SK-N-DZ (cell line): ENCODE measurements around the gene BPGM. TPM values are rescaled to one million over a fixed set of nuclear protein-coding genes. Genes with fewer than 3 reads are reported as not detected.

Experiments used
- DNase-seq: peaks from one replicate; pipeline ENCODE4 v3.0.0-alpha.2; 2015; ENCODE audit warnings: low spot score
- polyA plus RNA-seq, 2 experiments: library from polyadenylated mRNA; depleted of rRNA; stranded (reverse); fragments of >200 nt; gene quantifications; 2 replicates each; pipeline ENCODE4 v1.2.3, GENCODE V29; 2014

Gene BPGM
- polyA plus RNA-seq (2014; cell fraction: cytosol; rRNA removed): 23.5 and 26.7 TPM in 2 replicates
- polyA plus RNA-seq (2014; cell fraction: nucleus; rRNA removed): 9.0 and 14.4 TPM in 2 replicates

GRCh38 chr7:134646425-134647305, at the start of gene BPGM:
BPGM (plus strand) TSS chr7:134646853; CDS start chr7:134661508, 14,655 bp downstream.
- peak; percentile 100 for DNase-seq

GRCh38 chr7:134599371-134599770, 47.3 kb upstream of the BPGM start:
- peak; percentile 56 for DNase-seq

DNA sequence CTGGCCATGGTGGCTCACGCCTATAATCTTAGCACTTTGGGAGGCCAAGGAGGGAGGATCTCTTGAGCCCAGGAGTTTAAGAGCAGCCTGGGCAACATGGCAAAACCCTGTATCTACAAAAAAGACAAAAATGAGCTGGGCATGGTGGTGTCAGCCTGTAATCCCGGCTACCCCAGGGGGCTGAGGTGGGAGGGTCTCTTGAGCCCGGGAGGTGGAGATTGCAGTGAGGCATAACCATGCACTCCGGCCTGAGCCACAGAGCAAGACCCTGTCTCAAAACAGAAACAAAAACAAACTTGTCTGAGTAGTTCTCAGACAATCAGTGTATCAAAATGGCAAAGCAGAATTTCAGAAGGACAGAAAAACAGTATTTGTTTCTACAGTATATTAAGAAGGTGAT, 45.2 kb upstream of the BPGM start:
- DNase-seq: no peak

DNA sequence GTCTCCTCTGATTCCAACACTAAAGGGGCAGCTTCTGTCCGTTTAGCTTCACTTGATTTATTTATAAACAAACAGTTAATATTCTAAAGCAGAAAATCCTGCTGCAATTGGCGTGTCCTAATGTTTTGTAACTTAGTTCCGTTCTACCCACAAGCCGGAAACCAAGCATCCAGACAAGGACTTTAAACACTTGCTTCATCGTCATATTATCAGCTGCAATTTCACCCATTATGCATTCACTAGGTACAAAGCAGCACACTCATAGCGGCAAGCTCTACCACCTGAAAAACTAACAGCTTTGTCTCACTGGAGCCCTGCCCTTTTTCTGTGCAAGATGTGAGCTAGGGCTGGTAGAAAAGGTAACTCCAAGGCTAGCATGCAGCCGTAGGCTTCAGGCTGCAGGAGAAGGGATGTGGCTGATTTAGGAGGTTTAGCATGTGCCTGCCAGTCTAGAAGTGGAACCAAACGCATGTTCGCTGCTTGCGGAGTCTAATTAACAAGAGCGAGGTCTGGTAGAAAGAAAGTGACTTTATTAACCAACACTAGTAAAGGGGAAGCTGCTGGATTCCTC, 43.7 kb upstream of the BPGM start:
- no peak for DNase-seq

GRCh38 chr7:134605978-134606923, 40.4 kb upstream of the BPGM start:
- DNase-seq: peak; percentile 53

DNA sequence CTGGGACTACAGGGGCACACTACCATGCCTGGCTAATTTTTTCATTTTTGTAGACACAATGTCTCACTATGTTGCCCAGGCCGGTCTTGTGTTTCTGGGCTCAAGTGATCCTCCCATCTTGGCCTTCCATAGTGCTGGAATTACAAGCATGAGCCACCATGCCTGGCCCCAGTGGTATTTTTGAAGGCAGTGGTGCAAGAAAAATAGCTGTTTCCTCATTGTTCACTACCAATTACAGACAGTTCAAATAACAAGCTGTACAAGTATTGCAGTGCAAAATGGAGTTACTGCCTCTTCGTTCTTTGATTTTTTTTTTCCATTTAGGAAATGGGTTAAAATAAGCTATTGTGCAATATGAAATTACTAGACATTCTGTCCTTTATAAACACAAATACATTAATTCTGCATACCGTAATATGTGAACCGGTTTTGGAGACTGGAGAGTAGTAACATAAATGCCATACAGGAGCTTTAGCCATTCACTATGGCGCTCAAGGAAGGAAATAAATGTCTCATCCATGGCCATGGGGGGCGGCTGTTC, 35.0 kb upstream of the BPGM start:
- no peak for DNase-seq

GRCh38 chr7:134612197-134612596, 34.5 kb upstream of the BPGM start:
- no peak for DNase-seq

GRCh38 chr7:134613623-134614347, 32.9 kb upstream of the BPGM start:
- DNase-seq: no peak

DNA sequence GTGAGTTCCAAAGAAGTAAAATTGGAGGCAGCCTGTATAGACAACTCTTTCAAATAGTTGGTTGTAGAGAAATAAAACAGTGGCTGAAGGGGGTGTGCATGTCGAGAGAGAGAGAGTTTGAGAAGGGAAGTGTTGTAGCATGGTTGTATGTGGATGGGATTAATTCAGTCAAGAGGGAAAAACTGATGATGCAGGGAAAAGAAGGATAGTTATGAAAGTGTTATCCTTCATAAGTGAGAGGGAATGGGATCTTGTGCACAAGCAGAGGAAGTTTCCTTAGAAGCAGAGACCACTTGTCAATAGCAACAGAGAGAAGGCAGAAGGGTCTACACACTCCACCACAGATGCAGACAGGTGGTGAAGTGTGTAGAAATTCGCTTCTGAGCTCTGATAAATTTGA, 30.0 kb upstream of the BPGM start:
- no peak for DNase-seq

DNA sequence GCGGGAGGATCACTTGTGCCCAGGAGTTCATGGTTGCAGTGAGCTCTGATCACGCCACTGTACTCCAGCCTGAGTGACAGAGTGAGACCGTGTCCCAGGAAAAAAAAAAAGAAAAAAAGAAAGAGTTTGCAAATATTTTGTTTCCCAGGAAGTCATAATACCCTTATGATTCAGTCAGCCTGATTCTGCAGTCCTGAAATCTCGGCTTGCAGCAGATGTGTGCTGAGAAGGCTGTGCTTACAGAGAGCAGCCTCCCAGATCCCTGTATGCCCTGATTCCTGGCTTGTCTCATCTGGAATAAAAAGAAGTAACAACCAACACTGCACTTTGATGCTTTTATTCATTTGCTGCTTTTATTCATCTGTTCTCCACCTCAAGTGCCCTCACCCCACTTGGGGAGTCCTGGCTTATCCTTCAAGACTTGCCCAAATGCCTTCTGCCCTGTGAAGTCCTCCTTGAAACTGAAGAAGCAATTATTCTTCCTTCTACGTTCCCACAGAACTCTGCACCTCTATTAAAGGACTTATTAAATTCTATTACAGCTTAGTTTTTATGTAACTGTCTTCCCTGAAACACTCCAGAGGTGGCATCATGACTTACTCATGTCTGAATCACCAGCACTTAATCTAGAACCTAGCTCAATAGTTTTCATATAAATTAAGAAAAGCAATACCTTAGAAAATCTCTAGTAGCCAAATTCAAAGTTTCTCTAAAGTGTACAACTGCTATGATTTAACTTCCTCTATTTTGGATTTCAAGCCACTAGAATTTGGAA, 27.7 kb upstream of the BPGM start:
- DNase-seq: no peak

- DNase-seq: no peak
These were observed 26.9 kb upstream of the BPGM start for GRCh38 chr7:134619627-134620331.

DNA sequence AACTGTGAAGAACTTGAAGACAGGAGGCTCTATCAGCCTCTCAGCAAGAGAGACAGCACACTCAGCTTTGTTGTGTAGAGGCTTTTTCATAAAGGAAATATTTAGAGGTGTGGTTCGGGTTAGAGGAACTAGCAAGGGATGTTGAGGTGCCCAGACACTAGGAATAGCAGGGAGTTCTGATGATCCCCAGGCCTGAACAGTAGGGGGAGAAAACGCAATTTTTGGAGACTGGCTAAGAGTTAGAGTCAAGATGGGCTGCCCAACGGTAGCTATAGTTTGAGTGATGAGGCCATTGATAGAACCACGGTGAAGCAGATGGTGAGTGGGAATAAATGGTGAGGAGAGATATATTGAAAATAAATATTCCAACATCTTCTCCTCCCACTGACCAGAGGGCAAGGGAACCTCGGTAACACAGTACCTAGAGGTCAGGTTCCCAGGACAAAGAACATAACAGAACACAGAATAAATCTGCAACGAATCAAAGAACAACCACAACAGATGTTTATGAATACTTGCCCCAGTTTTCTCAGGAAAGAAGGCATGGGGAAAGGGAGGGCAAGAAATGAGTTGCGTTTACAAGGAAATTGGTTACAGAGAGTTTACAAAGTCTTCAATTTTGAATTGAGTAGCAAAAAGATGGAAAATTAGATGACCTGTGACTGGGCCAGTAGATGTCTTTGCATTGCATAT, 24.2 kb upstream of the BPGM start:
- DNase-seq: no peak

- no peak for DNase-seq
These were observed 23.5 kb upstream of the BPGM start for GRCh38 chr7:134623193-134623592.

DNA sequence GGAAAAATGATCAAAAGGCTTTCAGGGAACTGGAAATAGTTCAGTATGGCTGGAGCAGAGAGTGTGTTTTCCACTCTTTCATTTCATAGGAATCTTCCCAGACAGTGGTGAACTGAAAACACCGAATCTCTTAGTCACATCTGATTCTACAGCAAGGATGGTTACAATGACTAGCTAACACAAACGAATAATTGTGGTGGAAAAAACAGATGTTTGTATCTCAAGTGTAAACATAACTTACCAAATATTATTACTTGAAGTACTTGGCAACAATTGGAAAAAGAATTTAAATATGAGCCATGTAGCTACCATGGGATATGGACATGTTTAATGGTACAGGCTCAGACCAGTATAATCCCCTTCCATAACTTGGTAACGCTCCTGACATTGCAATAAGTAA, 21.1 kb upstream of the BPGM start:
- no peak for DNase-seq

GRCh38 chr7:134627109-134627774, 19.4 kb upstream of the BPGM start:
- no peak for DNase-seq

DNA sequence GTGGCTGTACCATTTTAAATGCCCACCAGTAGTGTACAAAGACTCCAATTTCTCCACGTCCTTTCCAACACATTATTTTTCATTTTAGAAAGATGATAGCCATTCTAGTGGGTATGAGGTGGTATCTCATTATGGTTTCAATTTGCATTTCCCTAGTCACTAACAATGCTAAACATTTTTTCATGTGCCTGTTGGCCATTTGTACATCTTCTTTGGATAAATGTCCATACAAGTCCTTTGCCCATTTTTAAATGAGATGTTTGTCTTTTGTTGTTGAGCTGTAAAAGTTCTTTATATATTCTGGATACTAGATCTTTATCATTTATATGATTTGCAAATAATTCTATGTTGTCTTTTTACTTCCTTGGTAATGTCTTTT, 18.9 kb upstream of the BPGM start:
- no peak for DNase-seq

- DNase-seq: no peak
These were observed 17.2 kb upstream of the BPGM start for GRCh38 chr7:134629445-134629844.

GRCh38 chr7:134630237-134630636, 16.4 kb upstream of the BPGM start:
- DNase-seq: no peak
